H1 (cell line): ENCODE data around the gene SLC8A1.

Experiments used
- ATF3 ChIP-seq: IDR thresholded peaks from 2 replicates; pipeline ENCODE4 v1.6.1; 2011; ENCODE audit warnings: low read depth, mild to moderate bottlenecking, low read length; ENCODE audit not compliant: insufficient read depth
- CBX5 ChIP-seq: fragments of 300-800, 300-1000 bp; sonication (generic); IDR thresholded peaks from 2 replicates; pipeline ENCODE4 v1.7.1; 2016; ENCODE audit warnings: antibody characterized with exemption, low read length, low read depth
- E2F6 ChIP-seq: IDR thresholded peaks from 2 replicates; pipeline ENCODE4 v1.6.1; 2012; ENCODE audit warnings: inconsistent platforms
- NRF1 ChIP-seq: IDR thresholded peaks from 2 replicates; pipeline ENCODE4 v1.6.1; 2011; ENCODE audit warnings: mild to moderate bottlenecking, low read depth, low read length, improper control_type of control experiment
- PHF8 ChIP-seq: fragments of 200-600 bp; sonication (generic); conservative IDR thresholded peaks from 2 replicates; pipeline ENCODE4 v1.7.1; 2012; ENCODE audit warnings: low read depth, mild to moderate bottlenecking, inconsistent platforms, low read length, moderate library complexity
- POLR2A ChIP-seq, 2 experiments: IDR thresholded peaks; 1 replicate in 1 of 2; 2 replicates in 1 of 2; pipeline ENCODE4 v1.6.1; 2011; ENCODE audit warnings: low read depth in 2 of 2, low read length in 2 of 2, mild to moderate bottlenecking in 2 of 2; ENCODE audit errors: control extremely low read depth in 1 of 2
- POLR2AphosphoS5 ChIP-seq: IDR thresholded peaks from 2 replicates; pipeline ENCODE4 v1.6.1; 2011; ENCODE audit warnings: low read depth, low read length
- RFX5 ChIP-seq: IDR thresholded peaks from 2 replicates; pipeline ENCODE4 v1.6.1; 2011; ENCODE audit warnings: low read depth, low read length, improper control_type of control experiment, borderline replicate concordance
- SP1 ChIP-seq: IDR thresholded peaks from 2 replicates; pipeline ENCODE4 v1.6.1; 2011; ENCODE audit warnings: low read depth, low read length
- TAF1 ChIP-seq: IDR thresholded peaks from 2 replicates; pipeline ENCODE4 v1.6.1; 2011; ENCODE audit warnings: mild to moderate bottlenecking, low read depth, low read length
- TF ChIP-seq, protein P1 (sequence below), 3 experiments: IDR thresholded peaks; 1 replicate in 2 of 3; 2 replicates in 1 of 3; pipeline versions ENCODE4 v1.5.1 to v1.6.1; 2011; ENCODE audit warnings: low read length in 3 of 3, mild to moderate bottlenecking in 3 of 3, inconsistent platforms in 2 of 3, low read depth in 1 of 3, moderate library complexity in 1 of 3; ENCODE audit not compliant: insufficient read depth in 1 of 3; ENCODE audit errors: control extremely low read depth in 1 of 3

DNA sequence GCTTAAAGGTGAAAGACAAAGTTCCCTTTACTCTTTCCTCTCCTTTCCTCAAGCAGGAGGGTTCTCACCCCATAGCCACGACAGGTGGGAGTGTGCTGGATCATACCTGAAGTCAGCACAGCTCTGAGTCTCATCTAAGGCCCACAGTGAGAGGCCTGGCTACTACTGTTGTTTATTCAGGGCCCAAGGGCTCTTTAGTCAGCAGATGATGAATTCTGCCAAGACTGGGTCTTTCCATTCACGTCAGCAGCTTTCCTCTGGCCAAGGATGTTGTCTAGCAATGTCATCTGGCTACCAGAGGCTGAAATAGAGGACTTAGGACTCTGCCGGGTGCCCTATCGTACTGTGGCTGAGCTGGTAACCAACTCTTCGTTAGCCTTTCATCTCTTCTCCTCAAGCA, 364.5 kb downstream of the SLC8A1 start:
- TF ChIP-seq CBX5 (no peak), POLR2A (IDR thresholded peaks at IDR 0.05; ENCODE audit: control extremely low read depth in 1 of 2, low read depth in 2 of 2, low read length in 2 of 2) (no peak), PHF8 (no peak), E2F6 (no peak), SP1 (no peak), RFX5 (no peak), NRF1 (no peak), POLR2AphosphoS5 (no peak), TAF1 (no peak), ATF3 (no peak)
- TF ChIP-seq, protein P1, sequence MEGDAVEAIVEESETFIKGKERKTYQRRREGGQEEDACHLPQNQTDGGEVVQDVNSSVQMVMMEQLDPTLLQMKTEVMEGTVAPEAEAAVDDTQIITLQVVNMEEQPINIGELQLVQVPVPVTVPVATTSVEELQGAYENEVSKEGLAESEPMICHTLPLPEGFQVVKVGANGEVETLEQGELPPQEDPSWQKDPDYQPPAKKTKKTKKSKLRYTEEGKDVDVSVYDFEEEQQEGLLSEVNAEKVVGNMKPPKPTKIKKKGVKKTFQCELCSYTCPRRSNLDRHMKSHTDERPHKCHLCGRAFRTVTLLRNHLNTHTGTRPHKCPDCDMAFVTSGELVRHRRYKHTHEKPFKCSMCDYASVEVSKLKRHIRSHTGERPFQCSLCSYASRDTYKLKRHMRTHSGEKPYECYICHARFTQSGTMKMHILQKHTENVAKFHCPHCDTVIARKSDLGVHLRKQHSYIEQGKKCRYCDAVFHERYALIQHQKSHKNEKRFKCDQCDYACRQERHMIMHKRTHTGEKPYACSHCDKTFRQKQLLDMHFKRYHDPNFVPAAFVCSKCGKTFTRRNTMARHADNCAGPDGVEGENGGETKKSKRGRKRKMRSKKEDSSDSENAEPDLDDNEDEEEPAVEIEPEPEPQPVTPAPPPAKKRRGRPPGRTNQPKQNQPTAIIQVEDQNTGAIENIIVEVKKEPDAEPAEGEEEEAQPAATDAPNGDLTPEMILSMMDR (IDR thresholded peaks at IDR 0.05; ENCODE audit: control extremely low read depth in 1 of 3, insufficient read depth in 1 of 3, low read depth in 1 of 3, low read length in 3 of 3): no peak
